HL-60 (cell line): ENCODE data around the gene SLC23A3.

Experiments used
- DNase-seq, 2 experiments: peaks; one replicate each; pipeline ENCODE4 v3.0.0-alpha.2; 2010 to 2020; ENCODE audit warnings: low read depth in 1 of 2, low spot score in 1 of 2
- H3K27ac ChIP-seq: fragments of 250-450 bp; sonication (Bioruptor Pico); replicated peaks from 2 replicates; pipeline ENCODE4 v1.5.1; 2020; ENCODE audit warnings: mild to moderate bottlenecking, moderate library complexity
- H3K27me3 ChIP-seq: fragments of 250-450 bp; sonication (Bioruptor Pico); 2 replicates; pipeline ENCODE4 v1.5.1; 2021; ENCODE audit warnings: mild to moderate bottlenecking, moderate library complexity; ENCODE audit not compliant: insufficient read depth, poor library complexity, severe bottlenecking
- H3K4me3 ChIP-seq: replicated peaks from 2 replicates; pipeline ENCODE4 v1.5.1; 2011; ENCODE audit warnings: mild to moderate bottlenecking, control low read depth, low read length; ENCODE audit not compliant: insufficient read depth
- GABPA ChIP-seq: IDR thresholded peaks from 2 replicates; pipeline ENCODE4 v1.6.1; 2012; ENCODE audit warnings: low read depth
- POLR2AphosphoS5 ChIP-seq: IDR thresholded peaks from 2 replicates; pipeline ENCODE4 v1.6.1; 2012; ENCODE audit warnings: low read depth
- SPI1 ChIP-seq: IDR thresholded peaks from 2 replicates; pipeline ENCODE4 v1.6.1; 2012; ENCODE audit warnings: low read depth, mild to moderate bottlenecking, borderline replicate concordance
- TF ChIP-seq, protein P1 (sequence below): IDR thresholded peaks from one replicate; pipeline ENCODE4 v1.5.1; 2011; ENCODE audit warnings: low read length, control low read depth, inconsistent platforms; ENCODE audit not compliant: insufficient read depth
- TF ChIP-seq, protein P2 (sequence below): IDR thresholded peaks from 2 replicates; pipeline ENCODE4 v1.6.1; 2012; ENCODE audit warnings: low read depth; ENCODE audit not compliant: insufficient replicate concordance

The SLC23A3 gene

DNA sequence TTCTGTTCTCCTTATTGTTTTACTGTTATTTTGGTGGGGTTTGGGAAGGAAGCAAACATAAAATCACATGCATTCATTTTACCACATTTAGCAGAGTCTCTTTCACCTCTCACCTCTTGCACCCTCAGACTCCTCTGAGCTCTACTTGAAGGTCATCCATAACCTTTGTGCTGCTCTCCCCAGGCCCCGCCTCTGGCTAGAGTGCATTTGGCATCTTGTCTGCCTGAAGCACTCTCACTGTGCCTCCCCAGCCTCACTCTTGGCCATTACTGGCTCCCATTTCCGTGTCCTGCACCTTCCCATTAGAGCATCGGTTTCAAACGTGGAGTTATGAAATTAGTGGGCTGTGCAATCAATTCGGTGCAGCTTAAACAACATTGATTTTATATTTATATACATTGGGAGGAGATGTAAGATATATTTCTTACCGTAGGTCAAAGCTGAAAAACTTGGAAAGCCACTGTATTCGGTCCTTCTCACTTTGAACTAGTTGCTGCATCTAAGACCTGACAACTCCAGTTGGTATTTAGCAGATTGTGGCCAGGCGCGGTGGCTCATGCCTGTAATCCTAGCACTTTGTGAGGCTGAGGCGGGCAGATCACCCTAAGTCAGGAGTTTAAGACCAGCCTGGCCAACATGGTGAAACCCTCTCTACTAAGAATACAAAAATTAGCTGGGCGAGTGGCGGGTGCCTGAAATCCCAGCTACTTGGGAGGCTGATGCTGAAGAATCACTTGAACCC is 29.8 kb upstream of the SLC23A3 start:
- TF ChIP-seq, protein P1, sequence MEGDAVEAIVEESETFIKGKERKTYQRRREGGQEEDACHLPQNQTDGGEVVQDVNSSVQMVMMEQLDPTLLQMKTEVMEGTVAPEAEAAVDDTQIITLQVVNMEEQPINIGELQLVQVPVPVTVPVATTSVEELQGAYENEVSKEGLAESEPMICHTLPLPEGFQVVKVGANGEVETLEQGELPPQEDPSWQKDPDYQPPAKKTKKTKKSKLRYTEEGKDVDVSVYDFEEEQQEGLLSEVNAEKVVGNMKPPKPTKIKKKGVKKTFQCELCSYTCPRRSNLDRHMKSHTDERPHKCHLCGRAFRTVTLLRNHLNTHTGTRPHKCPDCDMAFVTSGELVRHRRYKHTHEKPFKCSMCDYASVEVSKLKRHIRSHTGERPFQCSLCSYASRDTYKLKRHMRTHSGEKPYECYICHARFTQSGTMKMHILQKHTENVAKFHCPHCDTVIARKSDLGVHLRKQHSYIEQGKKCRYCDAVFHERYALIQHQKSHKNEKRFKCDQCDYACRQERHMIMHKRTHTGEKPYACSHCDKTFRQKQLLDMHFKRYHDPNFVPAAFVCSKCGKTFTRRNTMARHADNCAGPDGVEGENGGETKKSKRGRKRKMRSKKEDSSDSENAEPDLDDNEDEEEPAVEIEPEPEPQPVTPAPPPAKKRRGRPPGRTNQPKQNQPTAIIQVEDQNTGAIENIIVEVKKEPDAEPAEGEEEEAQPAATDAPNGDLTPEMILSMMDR: no peak
- TF ChIP-seq, protein P2, sequence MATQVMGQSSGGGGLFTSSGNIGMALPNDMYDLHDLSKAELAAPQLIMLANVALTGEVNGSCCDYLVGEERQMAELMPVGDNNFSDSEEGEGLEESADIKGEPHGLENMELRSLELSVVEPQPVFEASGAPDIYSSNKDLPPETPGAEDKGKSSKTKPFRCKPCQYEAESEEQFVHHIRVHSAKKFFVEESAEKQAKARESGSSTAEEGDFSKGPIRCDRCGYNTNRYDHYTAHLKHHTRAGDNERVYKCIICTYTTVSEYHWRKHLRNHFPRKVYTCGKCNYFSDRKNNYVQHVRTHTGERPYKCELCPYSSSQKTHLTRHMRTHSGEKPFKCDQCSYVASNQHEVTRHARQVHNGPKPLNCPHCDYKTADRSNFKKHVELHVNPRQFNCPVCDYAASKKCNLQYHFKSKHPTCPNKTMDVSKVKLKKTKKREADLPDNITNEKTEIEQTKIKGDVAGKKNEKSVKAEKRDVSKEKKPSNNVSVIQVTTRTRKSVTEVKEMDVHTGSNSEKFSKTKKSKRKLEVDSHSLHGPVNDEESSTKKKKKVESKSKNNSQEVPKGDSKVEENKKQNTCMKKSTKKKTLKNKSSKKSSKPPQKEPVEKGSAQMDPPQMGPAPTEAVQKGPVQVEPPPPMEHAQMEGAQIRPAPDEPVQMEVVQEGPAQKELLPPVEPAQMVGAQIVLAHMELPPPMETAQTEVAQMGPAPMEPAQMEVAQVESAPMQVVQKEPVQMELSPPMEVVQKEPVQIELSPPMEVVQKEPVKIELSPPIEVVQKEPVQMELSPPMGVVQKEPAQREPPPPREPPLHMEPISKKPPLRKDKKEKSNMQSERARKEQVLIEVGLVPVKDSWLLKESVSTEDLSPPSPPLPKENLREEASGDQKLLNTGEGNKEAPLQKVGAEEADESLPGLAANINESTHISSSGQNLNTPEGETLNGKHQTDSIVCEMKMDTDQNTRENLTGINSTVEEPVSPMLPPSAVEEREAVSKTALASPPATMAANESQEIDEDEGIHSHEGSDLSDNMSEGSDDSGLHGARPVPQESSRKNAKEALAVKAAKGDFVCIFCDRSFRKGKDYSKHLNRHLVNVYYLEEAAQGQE: no peak
- TF ChIP-seq SPI1 (no peak), GABPA (no peak), POLR2AphosphoS5 (no peak)

DNA sequence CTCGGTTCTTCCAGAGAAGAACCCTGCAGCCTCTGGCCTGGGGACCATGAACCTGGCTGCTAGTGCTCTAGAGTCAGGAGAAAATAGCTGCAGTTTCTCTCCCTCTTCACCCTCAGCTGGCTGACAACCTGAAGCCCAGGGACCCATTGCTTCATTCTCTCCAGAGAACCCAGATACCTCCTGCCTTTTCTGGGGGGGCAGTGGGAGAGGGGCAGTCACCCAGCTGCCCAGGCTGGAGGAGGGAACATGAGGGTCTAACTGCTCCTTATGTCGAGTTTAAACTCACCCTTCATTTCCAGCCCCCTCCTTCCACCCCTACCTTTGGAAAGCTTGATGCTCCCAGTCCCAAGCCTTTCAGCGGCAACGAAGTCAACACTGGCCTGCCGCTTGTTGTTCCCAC is 29.1 kb upstream of the SLC23A3 start:
- Histone ChIP-seq H3K27ac (no peak overlapping the region), H3K4me3 (no peak overlapping the region), H3K27me3 (no peaks in the 10 kb centered on the region)
- DNase-seq: no peak
- TF ChIP-seq, protein P1: no peak
- TF ChIP-seq GABPA: no peak
- TF ChIP-seq, protein P2: no peak
- TF ChIP-seq SPI1: no peak
- no peak for TF ChIP-seq POLR2AphosphoS5

More for the DNA sequence above, 29.8 kb upstream of the SLC23A3 start:
- Histone ChIP-seq H3K27me3 (no peaks in the 10 kb centered on the region), H3K27ac (no peak overlapping the region), H3K4me3 (no peak overlapping the region)
- DNase-seq: no peak

DNA sequence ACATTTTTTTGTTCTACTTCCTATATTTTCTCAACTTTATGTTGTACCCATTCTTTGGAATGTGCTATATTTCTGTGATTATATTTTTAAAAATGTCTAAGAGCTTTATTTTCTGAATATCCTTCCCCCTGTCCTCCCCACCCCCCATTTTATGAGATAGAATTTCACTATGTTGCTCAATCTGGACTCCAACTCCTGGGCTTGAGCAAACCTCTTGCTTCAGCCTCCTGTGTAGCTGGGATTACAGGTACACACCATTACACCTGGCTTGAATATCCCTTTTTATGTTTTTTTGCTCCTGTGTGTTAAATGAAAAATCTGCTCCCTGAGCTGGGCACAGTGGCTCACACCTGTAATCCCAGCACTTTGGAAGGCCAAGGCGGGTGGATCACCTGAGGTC is 27.6 kb upstream of the SLC23A3 start:
- DNase-seq: no peak
- H3K27me3 ChIP-seq: no peaks in the 10 kb centered on the region
- H3K4me3 ChIP-seq: no peak overlapping the region
- H3K27ac ChIP-seq: no peak overlapping the region
- TF ChIP-seq, protein P2: no peak
- no peak for TF ChIP-seq GABPA
- TF ChIP-seq, protein P1: no peak
- TF ChIP-seq POLR2AphosphoS5: no peak
- TF ChIP-seq SPI1: no peak
